Subcutaneous abdominal adipose tissue (tissue), 5 donors: ENCODE results near the gene GAS7.

ENCODE experiments used
- H3K27ac ChIP-seq: one replicate; pipeline ENCODE4 v1.7.0; 2013; ENCODE audit warnings: low read depth, mild to moderate bottlenecking, inconsistent platforms, low read length, moderate library complexity
- H3K27me3 ChIP-seq, 5 donors: one replicate each; pipeline ENCODE4 v1.7.0; 2013; ENCODE audit warnings: low read length in 5 of 5, inconsistent platforms in 1 of 5; ENCODE audit not compliant: control insufficient read depth in 5 of 5, insufficient read depth in 4 of 5
- H3K36me3 ChIP-seq, 5 donors: one replicate each; pipeline ENCODE4 v1.7.0; 2013; ENCODE audit warnings: low read length in 5 of 5; ENCODE audit not compliant: control insufficient read depth in 5 of 5, insufficient read depth in 5 of 5
- H3K4me1 ChIP-seq, 5 donors: one replicate each; pipeline ENCODE4 v1.7.0; 2013; ENCODE audit warnings: low read length in 5 of 5, mild to moderate bottlenecking in 3 of 5, moderate library complexity in 1 of 5; ENCODE audit not compliant: control insufficient read depth in 5 of 5, insufficient read depth in 5 of 5
- H3K4me3 ChIP-seq, 5 donors: one replicate each; pipeline ENCODE4 v1.7.0; 2013; ENCODE audit warnings: low read length in 5 of 5, low read depth in 1 of 5
- H3K9ac ChIP-seq, 5 donors: one replicate each; pipeline ENCODE4 v1.7.0; 2013; ENCODE audit warnings: low read length in 5 of 5, mild to moderate bottlenecking in 4 of 5, moderate library complexity in 3 of 5
- H3K9me3 ChIP-seq, 5 donors: one replicate each; pipeline ENCODE4 v1.7.0; 2013; ENCODE audit warnings: low read length in 5 of 5; ENCODE audit not compliant: control insufficient read depth in 5 of 5
- donor health status: healthy.
- donor health status: healthy.
- donor health status: healthy.
- donor health status: healthy.
- donor health status: healthy.

The GAS7 gene

DNA sequence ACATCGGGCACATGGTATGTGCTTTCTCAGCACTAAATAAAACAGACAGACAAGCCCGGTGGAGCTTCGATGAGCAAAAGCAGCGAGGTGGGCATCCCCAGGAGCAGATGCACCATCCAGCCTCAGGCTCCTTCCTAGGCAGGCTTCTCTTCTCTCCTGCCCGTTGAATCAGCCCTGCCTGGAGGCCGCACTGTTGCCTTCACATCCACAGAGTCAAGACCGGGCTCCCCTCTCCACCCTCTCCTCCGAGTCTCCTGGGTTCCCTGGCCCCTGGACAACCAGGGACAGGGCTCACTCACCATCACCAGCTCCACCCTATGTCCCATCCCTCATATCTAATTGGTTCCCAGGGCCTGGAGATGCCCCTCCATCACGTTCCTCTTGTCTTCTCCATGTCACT, 213.6 kb downstream of the GAS7 start:
- Histone ChIP-seq H3K36me3 (peaks cover 0 to 9% (median 2%) of the 10 kb centered on the region in 5 donors), H3K4me3 (no peak overlapping the region), H3K4me1 (peaks cover 3 to 22% (median 15%) of the 10 kb centered on the region in 5 donors), H3K27me3 (no peaks in the 10 kb centered on the region), H3K27ac (no peak overlapping the region), H3K9me3 (peaks cover 0 to 3% (median 0%) of the 10 kb centered on the region in 5 donors), H3K9ac (no peak overlapping the region)

DNA sequence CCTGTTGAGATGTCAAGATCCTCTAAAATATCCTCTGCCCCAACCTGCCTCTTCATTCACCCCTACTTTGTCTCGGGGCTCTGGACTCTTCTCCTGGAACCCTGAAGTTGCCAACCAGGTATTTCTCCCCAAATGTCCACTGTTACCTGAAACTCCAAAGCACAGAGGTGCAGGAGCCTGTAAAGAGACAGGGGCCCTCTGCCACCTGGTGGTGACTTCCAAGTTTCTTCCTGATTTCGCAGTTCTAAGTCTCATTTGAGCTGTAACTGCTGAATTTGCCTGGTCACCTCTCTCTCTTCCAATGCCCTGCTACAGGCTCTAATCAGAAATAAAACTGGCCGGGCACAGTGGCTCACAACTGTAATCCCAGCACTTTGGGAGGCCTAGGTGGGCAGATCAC, 216.2 kb downstream of the GAS7 start:
- no peak overlapping the region for H3K9ac ChIP-seq
- H3K4me1 ChIP-seq: peaks cover 3 to 8% (median 4%) of the 10 kb centered on the region in 5 donors
- no peaks in the 10 kb centered on the region for H3K27me3 ChIP-seq
- H3K4me3 ChIP-seq: no peak overlapping the region
- peaks cover 0 to 20% (median 2%) of the 10 kb centered on the region in 5 donors for H3K36me3 ChIP-seq
- no peaks in the 10 kb centered on the region for H3K9me3 ChIP-seq
- no peak overlapping the region for H3K27ac ChIP-seq

DNA sequence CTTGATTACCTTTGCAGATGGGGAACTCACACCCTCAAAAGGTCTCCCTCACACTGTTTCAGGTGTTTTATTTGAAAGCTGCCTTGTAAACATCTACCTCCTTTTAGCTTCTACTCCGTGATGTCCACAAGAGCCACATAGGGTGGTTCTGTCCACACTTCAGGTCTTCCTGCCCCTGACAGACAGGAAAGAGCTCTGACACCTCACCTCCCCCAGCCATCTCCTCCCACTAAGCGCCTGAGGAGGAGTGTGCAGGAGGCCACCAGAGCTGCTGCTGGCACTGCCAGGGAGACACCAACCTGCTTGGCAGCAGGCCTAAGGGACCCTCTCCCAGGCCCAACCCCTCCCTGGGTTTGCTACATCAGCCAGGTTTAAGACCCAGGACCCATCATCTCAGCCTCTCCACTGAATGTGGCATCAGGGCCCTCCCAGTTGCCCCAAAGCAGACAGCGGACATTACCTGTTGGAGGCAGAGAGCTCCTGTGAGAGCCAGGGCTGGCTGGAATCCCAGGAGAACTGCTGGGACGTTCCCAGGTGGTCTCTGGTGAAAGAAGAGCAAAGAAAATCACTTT, 217.0 kb downstream of the GAS7 start:
- no peak overlapping the region for H3K9ac ChIP-seq
- no peaks in the 10 kb centered on the region for H3K27me3 ChIP-seq
- H3K9me3 ChIP-seq: no peaks in the 10 kb centered on the region
- H3K4me3 ChIP-seq: no peak overlapping the region
- peaks cover 0 to 3% (median 0%) of the 10 kb centered on the region in 5 donors for H3K4me1 ChIP-seq
- H3K27ac ChIP-seq: no peak overlapping the region
- H3K36me3 ChIP-seq: peaks cover 0 to 20% (median 2%) of the 10 kb centered on the region in 5 donors

DNA sequence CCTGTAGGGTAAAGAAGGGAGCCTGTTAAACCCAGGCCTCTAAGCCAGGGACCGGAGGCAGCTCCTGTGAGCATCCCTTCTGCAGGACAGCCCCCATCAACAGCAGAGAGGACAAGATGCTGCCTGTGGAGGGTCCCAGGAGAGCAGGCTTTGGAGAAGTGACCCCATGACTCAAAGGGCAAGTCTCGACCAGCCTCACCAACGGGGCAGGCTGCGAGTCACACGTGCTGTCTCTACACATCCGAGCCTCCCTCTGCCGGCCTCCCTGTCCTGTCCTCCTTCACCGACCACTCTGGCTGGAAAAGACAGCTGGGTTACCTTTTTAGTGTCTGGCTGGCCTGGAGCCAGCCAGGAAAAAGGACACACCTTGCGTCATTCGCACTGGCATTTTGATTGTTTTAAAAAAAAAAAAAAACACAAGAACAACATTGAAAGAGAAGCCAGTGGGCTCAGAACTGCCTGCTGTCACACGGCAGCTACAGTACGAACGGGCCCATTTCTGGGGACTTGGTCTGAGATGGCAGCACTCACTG, 218.9 kb downstream of the GAS7 start:
- no peak overlapping the region for H3K9ac ChIP-seq
- H3K36me3 ChIP-seq: peaks cover 0 to 20% (median 2%) of the 10 kb centered on the region in 5 donors
- no peak overlapping the region for H3K4me3 ChIP-seq
- H3K27ac ChIP-seq: no peak overlapping the region
- H3K4me1 ChIP-seq: peaks cover 0 to 4% (median 2%) of the 10 kb centered on the region in 5 donors
- H3K9me3 ChIP-seq: no peaks in the 10 kb centered on the region
- H3K27me3 ChIP-seq: no peaks in the 10 kb centered on the region

DNA sequence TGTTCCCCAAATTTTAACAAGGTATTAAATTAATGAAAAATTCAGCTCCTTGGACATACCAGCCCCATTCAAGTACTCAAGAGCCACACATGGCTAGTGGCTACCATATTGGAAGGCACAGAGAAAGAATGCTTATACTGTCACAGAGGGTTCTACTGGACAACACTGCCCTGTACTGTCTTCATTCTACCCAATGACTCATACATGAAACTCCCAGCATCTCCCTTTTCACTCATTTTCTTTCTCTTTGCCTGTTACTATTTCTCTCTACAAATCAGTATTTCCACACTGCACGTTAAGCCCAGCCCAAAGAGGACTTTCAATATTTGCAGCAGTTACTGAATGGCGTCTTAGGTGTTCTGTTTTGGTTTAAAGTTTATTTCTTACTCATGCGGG, 221.2 kb downstream of the GAS7 start:
- H3K4me3 ChIP-seq: no peak overlapping the region
- peaks cover 0 to 15% (median 12%) of the 10 kb centered on the region in 5 donors for H3K4me1 ChIP-seq
- H3K27me3 ChIP-seq: peaks cover 0 to 6% (median 0%) of the 10 kb centered on the region in 5 donors
- peaks cover 0 to 20% (median 2%) of the 10 kb centered on the region in 5 donors for H3K36me3 ChIP-seq
- no peak overlapping the region for H3K27ac ChIP-seq
- no peak overlapping the region for H3K9ac ChIP-seq
- H3K9me3 ChIP-seq: no peaks in the 10 kb centered on the region

DNA sequence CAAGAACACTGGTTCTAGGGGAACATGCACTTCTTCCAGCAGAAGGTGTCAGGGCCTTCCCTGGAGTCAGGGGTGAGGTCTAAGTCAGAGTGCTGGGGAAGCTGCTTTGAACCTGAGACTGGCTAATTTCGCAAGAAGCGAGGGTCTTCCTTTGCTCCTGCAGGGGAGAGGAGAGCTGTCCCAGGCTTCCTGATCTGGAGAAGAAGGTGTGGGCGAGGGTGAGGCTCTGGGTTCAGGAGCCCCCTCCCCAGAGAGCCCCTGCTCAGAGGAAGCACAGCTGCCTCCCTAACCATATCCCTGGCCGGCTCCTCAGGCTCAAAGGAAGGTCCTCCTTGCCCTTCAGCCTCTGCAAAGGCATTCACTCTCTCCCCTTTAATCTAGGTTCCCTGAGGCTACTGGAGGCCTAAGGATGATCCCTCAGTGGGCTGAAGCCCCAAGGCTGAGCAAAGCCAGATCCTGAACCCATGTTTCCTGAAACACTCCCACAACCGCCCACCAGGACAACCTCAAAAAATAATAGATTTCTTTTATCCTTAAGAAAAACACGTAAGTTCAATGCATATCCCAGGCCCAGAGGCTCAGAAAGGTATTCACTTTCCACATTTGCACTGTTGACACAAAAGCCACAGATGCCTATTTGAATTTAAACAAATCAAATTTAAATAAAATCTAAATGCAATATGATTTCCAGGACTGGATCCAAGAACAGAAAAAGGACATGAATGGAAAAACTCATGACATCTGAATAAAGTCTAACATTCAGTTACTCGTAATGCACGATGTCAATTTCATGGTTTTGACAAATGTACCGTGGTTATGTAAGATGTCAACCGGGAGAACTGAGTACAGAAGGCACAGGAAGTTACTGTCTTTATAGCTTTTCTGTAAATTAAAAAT, 221.9 kb downstream of the GAS7 start:
- Histone ChIP-seq H3K9me3 (no peaks in the 10 kb centered on the region), H3K27ac (no peak overlapping the region), H3K4me3 (no peak overlapping the region), H3K36me3 (peaks cover 0 to 18% (median 2%) of the 10 kb centered on the region in 5 donors), H3K27me3 (peaks cover 0 to 6% (median 0%) of the 10 kb centered on the region in 5 donors), H3K4me1 (peaks cover 0 to 21% (median 18%) of the 10 kb centered on the region in 5 donors), H3K9ac (no peak overlapping the region)

DNA sequence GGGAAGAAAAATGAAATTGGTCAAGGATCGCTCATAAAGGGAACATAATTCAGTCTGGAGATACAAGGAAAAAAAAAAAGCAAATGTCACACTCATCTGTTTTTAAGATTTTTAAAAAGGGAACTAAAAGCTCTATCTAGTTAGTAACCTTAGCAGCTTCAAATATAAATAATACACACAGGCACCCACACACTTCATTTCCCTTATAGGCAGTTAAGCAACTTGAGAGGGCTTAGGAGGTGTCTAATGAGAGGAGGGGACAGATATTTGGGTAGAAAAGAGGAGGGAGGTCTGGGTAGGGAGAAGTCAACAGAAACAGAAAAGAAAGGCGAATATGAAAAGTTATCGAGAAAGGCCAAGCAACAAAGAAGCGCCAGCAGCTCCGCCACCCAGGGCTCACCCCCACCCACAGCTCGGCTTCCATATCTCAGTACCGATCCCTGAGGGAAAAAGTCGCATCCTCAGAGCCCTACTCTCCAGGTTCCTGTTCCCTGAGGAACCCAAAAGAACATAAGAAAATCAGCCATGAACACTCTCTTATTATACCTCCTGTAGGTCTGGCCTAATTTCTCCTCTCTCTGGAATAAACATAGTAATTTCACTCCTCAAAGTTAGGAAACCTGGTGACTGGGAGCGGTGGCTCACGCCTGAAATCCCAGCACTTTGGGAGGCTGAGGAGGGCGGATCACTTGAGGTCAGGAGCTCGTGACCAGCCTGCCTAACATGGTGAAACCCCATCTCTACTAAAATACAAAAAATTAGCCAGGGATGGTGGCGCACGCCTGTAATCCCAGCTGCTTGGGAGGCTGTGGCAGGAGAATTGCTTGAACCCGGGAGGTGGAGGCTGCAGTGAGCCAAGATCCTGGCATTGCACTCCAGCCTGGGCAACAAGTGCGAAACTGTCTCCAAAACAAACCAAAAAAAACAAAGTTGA, 223.7 kb downstream of the GAS7 start:
- H3K27ac ChIP-seq: no peak overlapping the region
- H3K9ac ChIP-seq: no peak overlapping the region
- peaks cover 0 to 6% (median under 1%) of the 10 kb centered on the region in 5 donors for H3K27me3 ChIP-seq
- no peak overlapping the region for H3K4me3 ChIP-seq
- no peaks in the 10 kb centered on the region for H3K9me3 ChIP-seq
- H3K4me1 ChIP-seq: peaks cover 0 to 24% (median 20%) of the 10 kb centered on the region in 5 donors
- H3K36me3 ChIP-seq: peaks cover 0 to 11% (median 0%) of the 10 kb centered on the region in 5 donors

DNA sequence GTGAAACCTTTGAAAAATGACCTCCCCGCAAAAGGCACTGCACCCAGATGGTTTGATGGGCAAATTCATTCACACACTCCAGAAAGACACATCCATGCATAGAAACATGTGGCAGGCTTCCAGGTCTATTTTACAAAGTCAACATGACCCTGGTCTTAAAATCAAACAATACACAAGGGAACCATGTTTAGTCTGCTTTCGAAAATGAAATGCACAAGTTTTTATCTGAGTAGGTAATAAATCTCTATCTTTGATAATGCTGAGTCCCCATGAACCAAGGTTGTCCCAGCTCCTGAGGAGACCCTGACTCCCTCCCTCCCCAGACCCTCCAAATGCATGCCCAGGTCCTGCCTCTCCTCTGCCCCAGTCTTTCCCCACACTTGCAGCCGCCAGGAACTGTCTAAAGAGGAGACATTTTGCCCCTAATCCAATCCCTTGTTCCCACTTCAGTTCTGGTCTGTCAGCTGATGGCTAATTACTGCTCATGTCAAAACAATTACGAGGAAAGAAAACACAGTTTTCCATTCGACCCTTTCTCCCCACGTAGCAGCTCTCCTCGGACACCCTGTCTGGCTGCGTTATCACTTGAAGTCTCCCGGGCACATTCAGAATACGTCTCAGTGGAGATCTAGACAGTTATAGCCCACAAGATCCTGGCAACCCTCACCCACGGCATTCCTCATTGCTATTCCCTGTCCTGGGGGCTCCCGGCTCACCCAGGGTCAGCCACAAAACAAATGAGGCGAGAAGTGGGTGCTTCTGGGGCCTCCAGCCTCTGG, 224.5 kb downstream of the GAS7 start:
- Histone ChIP-seq H3K9me3 (no peaks in the 10 kb centered on the region), H3K4me3 (peak overlapping the region in 1 of 5 donors; percentile 7), H3K27me3 (peaks cover 0 to 6% (median 5%) of the 10 kb centered on the region in 5 donors), H3K36me3 (peaks cover 0 to 4% (median 0%) of the 10 kb centered on the region in 5 donors), H3K27ac (no peak overlapping the region), H3K4me1 (peaks cover 0 to 24% (median 20%) of the 10 kb centered on the region in 5 donors), H3K9ac (no peak overlapping the region)

DNA sequence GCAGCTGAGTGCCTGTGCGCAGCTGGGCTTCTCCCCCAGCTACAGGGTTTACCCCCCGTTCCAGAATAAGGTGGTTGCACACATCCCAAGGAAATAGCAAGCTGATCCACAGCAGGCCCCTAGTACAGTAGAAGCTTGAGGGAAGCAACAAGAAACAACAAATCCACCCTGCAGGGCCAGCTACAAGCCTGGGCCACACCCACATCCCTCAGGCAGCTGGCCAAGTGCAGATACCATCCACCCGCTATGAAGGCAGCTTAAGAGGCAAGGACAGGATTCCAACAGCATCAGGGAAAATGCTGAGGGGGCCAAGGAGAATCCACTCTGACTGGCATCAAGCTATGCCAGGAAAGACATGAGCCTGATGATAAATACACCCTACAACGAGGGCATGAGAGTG, 226.4 kb downstream of the GAS7 start:
- Histone ChIP-seq H3K27me3 (peaks cover 0 to 6% (median 5%) of the 10 kb centered on the region in 5 donors), H3K36me3 (no peaks in the 10 kb centered on the region), H3K9ac (no peak overlapping the region), H3K9me3 (no peaks in the 10 kb centered on the region), H3K4me3 (no peak overlapping the region), H3K4me1 (peaks cover 0 to 24% (median 20%) of the 10 kb centered on the region in 5 donors), H3K27ac (no peak overlapping the region)
